ENCODE measurements around the gene UBE2M.
A peak's percentile ranks its signal among the peaks of the same experiment; 100 is the strongest.
"Not testable (repeated sequence)": the region's sequence is repeated elsewhere in the genome, so short reads cannot be mapped to it uniquely, and the experiment has no call there.

UBE2M gene

DNA sequence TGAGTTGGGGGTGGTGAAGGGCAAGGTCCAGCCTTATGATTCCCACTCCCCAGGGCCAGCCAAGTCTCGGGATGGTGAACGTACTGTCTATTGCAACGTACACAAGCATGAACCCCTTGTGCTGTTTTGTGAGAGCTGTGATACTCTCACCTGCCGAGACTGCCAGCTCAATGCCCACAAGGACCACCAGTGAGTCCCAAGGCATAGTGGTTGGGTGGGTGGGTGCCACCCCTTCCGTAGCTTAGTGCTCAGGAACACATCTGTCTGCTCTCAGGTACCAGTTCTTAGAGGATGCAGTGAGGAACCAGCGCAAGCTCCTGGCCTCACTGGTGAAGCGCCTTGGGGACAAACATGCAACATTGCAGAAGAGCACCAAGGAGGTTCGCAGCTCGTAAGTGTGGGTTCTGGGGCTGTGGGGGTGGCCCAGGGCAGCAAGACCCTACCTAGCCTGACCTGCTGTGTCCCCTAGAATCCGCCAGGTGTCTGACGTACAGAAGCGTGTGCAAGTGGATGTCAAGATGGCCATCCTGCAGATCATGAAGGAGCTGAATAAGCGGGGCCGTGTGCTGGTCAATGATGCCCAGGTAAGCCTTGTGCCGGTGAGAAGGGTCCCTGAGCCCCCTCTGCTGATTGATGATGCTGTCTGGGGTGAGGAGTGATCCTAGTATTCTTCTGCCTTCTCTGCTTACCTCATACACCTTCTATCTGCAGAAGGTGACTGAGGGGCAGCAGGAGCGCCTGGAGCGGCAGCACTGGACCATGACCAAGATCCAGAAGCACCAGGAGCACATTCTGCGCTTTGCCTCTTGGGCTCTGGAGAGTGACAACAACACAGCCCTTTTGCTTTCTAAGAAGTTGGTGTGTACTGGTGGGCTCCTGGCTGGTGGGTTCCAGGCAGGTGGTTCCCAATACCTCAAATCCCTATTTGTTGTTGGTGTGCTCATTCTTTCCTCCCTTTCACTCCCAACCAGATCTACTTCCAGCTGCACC lies 10.8 kb downstream of the UBE2M start:
- no peak for DNase-seq (ENCODE audit: low read depth)
- no peak overlapping the region for H3K4me3 ChIP-seq (ENCODE audit: low read depth, low read length)
- TF ChIP-seq, protein P1, sequence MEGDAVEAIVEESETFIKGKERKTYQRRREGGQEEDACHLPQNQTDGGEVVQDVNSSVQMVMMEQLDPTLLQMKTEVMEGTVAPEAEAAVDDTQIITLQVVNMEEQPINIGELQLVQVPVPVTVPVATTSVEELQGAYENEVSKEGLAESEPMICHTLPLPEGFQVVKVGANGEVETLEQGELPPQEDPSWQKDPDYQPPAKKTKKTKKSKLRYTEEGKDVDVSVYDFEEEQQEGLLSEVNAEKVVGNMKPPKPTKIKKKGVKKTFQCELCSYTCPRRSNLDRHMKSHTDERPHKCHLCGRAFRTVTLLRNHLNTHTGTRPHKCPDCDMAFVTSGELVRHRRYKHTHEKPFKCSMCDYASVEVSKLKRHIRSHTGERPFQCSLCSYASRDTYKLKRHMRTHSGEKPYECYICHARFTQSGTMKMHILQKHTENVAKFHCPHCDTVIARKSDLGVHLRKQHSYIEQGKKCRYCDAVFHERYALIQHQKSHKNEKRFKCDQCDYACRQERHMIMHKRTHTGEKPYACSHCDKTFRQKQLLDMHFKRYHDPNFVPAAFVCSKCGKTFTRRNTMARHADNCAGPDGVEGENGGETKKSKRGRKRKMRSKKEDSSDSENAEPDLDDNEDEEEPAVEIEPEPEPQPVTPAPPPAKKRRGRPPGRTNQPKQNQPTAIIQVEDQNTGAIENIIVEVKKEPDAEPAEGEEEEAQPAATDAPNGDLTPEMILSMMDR (conservative IDR thresholded peaks at IDR 0.05; ENCODE audit: low read depth, low read length) = no peak

DNA sequence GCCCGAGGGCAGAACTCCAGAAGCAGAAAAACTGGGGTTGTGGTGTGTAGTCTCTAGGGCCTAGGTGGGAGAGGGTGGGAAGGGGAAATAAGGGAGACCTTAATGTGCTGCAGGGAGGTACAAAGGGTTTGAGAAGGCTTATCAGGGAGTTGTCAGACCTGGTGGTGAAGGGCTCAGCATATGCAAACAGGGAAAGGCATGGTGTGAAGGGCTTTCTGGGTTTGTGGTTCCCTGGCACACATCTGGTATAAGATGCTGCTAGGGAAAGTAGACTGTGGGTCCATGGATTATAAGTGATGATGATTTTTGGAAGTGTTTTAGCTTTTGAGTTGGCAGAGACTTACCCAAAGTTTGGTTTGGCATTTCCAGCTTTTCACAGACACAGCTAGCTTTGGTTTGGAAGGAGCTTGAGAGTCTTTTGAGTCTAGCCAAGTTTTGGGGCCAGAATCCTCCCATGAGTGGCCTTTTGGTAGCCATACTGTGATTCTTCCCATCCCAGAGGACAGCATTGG lies 12.3 kb downstream of the UBE2M start:
- TF ChIP-seq, protein P1 (conservative IDR thresholded peaks at IDR 0.05; ENCODE audit: low read depth, low read length) = no peak
- DNase-seq (ENCODE audit: low read depth) = no peak
- peak overlapping the region; percentile 85 for H3K4me3 ChIP-seq (ENCODE audit: low read depth, low read length)

DNA sequence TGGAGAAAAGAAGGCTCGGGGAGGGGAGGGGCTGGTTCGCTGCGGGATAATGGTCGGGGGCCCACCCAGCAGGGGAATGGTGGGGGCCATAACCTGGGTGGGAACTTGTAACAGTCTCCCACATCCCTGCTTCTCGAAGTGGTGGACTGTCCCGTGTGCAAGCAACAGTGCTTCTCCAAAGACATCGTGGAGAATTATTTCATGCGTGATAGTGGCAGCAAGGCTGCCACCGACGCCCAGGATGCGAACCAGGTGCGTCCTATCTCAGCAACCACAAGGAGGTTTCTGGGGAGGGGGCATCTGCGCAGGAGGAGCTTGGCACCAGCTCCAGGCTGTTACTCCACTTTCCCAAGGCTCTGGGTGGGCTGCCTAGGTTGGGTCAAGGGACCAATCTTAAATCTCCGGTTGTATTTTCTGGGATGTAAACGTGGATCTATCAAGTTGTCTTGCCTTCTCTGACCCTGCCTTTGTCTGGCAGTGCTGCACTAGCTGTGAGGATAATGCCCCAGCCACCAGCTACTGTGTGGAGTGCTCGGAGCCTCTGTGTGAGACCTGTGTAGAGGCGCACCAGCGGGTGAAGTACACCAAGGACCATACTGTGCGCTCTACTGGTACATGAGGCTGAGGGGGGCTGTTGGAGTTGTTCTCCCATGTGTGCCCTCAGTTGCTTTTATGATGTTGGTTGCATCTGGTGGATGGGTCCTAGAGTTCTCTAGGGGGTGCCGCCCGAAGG lies 13.0 kb downstream of the UBE2M start:
- peak overlapping the region; percentile 85 for H3K4me3 ChIP-seq (ENCODE audit: low read depth, low read length)
- TF ChIP-seq, protein P1 (conservative IDR thresholded peaks at IDR 0.05; ENCODE audit: low read depth, low read length) = no peak
- no peak for DNase-seq (ENCODE audit: low read depth)

DNA sequence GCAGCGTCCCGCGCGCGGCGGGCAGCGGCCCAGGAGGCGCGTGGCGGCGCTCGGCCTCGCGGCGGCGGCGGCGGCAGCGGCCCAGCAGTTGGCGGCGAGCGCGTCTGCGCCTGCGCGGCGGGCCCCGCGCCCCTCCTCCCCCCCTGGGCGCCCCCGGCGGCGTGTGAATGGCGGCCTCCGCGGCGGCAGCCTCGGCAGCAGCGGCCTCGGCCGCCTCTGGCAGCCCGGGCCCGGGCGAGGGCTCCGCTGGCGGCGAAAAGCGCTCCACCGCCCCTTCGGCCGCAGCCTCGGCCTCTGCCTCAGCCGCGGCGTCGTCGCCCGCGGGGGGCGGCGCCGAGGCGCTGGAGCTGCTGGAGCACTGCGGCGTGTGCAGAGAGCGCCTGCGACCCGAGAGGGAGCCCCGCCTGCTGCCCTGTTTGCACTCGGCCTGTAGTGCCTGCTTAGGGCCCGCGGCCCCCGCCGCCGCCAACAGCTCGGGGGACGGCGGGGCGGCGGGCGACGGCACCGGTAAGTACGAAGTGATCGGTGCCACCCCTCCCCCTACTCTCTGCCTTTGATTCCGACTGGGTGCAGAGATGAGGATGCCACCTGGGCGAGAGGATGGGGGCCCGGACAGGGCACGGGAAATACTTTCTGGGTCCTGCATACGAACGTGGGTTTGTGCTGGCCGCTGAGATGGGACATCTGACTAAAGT lies 13.7 kb downstream of the UBE2M start:
- peak; percentile 62 for DNase-seq (ENCODE audit: low read depth)
- TF ChIP-seq, protein P1 (conservative IDR thresholded peaks at IDR 0.05; ENCODE audit: low read depth, low read length) = no peak
- H3K4me3 ChIP-seq (ENCODE audit: low read depth, low read length) = peak overlapping the region; percentile 85

DNA sequence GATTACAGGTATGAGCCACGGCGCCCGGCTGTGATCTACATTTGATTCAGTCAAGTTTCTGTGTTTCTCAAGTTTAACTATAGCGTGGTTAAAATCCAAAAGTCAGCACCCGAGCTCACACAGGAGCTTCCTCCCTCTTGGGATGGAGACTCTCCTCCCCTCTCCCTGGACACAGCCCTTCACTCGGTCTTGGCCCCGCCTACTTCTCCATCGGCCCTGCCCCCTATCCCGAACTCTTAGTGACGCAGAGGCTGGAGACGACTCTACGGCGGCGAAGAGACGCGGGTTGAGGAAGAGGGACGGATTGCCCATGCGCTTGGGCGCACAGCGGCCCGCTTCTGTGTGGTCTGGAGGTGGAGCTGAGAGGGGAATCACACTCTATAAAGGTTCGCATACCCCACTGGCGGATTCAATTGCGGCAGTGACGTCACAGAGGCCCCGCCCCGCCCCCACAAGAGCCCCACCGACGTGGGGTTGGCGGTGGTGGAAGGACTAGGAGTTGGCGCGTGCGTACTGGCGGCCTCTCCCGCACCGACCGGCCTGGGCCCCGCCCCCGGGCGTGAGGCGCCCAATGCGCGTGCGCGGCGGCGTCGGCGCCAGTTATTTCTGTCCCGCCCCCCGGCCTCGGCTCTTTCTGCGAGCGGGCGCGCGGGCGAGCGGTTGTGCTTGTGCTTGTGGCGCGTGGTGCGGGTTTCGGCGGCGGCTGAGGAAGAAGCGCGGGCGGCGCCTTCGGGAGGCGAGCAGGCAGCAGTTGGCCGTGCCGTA lies 14.4 kb downstream of the UBE2M start, which contains the start of gene TRIM28:
Gene TRIM28, plus strand, starts transcription at position 239 of the 765 bp plus-strand sequence. CDS start 694 bp downstream, outside the sequence.
- H3K4me3 ChIP-seq (ENCODE audit: low read depth, low read length) = peak within 1 kb of the TSS; percentile 85
- TF ChIP-seq, protein P1 (conservative IDR thresholded peaks at IDR 0.05; ENCODE audit: low read depth, low read length) = no peak
- peak; percentile 99 for DNase-seq (ENCODE audit: low read depth)

DNA sequence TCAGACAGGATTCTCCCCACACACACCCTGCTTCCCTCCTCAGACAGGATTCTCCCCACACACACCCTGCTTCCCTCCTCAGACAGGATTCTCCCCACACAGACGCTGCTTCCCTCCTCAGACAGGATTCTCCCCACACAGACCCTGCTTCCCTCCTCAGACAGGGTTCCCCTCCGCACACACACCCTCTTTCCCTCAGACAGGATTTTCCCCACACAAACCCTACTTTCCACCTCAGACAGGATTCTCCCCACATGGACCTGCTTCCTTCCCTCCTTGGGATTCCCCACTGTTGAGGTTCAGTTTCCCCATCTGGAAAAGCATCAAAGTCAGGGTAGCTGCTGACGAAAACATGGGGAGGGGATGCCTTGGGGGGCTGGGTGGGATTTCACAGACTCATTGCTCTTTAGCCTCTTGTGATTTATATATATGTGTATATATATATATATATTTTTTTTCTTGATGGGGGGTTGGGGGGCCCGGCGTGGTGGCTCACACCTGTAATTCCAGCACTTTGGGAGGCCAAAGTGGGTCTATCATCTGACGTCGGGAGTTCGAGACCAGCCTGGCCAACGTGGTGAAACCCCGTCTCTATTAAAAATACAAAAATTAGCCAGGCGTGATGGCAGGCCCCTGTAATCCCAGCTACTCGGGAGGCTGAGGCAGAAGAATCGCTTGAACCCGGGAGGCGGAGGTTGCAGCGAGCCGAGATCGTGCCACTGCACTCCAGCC lies 15.6 kb downstream of the UBE2M start:
- not testable (repeated sequence) for H3K4me3 ChIP-seq (ENCODE audit: low read depth, low read length); DNase-seq (ENCODE audit: low read depth)

DNA sequence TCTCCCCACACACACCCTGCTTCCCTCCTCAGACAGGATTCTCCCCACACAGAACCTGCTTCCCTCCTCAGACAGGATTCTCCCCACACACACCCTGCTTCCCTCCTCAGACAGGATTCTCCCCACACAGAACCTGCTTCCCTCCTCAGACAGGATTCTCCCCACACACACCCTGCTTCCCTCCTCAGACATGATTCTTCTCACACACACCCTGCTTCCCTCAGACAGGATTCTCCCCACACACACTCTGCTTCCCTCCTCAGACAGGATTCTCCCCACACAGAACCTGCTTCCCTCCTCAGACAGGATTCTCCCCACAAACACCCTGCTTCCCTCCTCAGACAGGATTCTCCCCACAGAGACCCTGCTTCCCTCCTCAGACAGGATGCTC lies 19.2 kb downstream of the UBE2M start:
- H3K4me3 ChIP-seq (ENCODE audit: low read depth, low read length); DNase-seq (ENCODE audit: low read depth): not testable (repeated sequence)

Measured in choroid plexus epithelial cell (primary cell).